Esophagus squamous epithelium (tissue), 5 donors: ENCODE results near the gene FOXA2. TPM values are rescaled to one million over a fixed set of nuclear protein-coding genes. Genes with fewer than 3 reads are reported as not detected.

Source experiments
- DNase-seq: peaks from one replicate; lab custom pipeline; 2025; lab: John Stamatoyannopoulos, UW
- H3K27ac ChIP-seq, 4 donors: fragments of 200-600 bp; sonication (generic); one replicate each; pipeline ENCODE4 v1.5.1; 2016 to 2019; ENCODE audit warnings: mild to moderate bottlenecking in 1 of 4
- H3K27me3 ChIP-seq, 4 donors: fragments of 200-600 bp; sonication (generic); 1 replicate in 3 of 4; 2 replicates in 1 of 4; pipeline versions ENCODE4 v1.5.1 to v1.6.0; 2017 to 2021; ENCODE audit warnings: antibody characterized with exemption in 1 of 4
- H3K36me3 ChIP-seq, 3 donors: fragments of 200-600 bp; sonication (generic); one replicate each; pipeline ENCODE4 v1.5.1; 2016 to 2019
- H3K4me1 ChIP-seq, 3 donors: fragments of 200-600 bp; sonication (generic); one replicate each; pipeline ENCODE4 v1.5.1; 2017 to 2019
- H3K4me3 ChIP-seq, 4 donors: fragments of 200-600 bp; sonication (generic); 1 replicate in 3 of 4; 2 replicates in 1 of 4; pipeline ENCODE4 v1.5.1; 2016 to 2019; ENCODE audit warnings: mild to moderate bottlenecking in 2 of 4, moderate library complexity in 1 of 4
- H3K9me3 ChIP-seq, 3 donors: fragments of 200-600 bp; sonication (generic); one replicate each; pipeline ENCODE4 v1.5.1; 2016 to 2019
- POLR2A ChIP-seq, 4 donors: fragments of 450-650 bp; IDR thresholded peaks; one replicate each; pipeline ENCODE4 v1.6.1; 2017; ENCODE audit warnings: antibody characterized with exemption in 4 of 4, mild to moderate bottlenecking in 4 of 4, moderate library complexity in 3 of 4
- WGBS, 2 donors: methylation state at CpG; one replicate each; pipeline ENCODE4 v1.1.5; 2018; 5-methylcytosine and 5-hydroxymethylcytosine counted together
- intact Hi-C: fragments of 100-400 bp; cut with DNase I; formaldehyde crosslinking; loops from one replicate; pipeline ENCODE4 v1.15.0; 2022
- total RNA-seq, 4 donors: library from RNA; depleted of rRNA; stranded (reverse); fragments of >200 nt; gene quantifications; one replicate each; pipeline ENCODE4 v1.1.0, GENCODE V29; 2016
- TF ChIP-seq, protein P1 (sequence below), 6 experiments: fragments of 450-650 bp in 4 of 6; fragments of 200-600 bp in 2 of 6; sonication (generic) in 2 of 6; IDR thresholded peaks; one replicate each; pipeline ENCODE4 v1.5.1; 2016 to 2019; ENCODE audit warnings: antibody characterized with exemption in 6 of 6, mild to moderate bottlenecking in 4 of 6, moderate library complexity in 4 of 6
- donor health status: DM: yes; HTN: yes; CAD: no.

The FOXA2 gene
- total RNA-seq, 4 donors from 2014 or later = 0.13 TPM; not detected in 3

DNA sequence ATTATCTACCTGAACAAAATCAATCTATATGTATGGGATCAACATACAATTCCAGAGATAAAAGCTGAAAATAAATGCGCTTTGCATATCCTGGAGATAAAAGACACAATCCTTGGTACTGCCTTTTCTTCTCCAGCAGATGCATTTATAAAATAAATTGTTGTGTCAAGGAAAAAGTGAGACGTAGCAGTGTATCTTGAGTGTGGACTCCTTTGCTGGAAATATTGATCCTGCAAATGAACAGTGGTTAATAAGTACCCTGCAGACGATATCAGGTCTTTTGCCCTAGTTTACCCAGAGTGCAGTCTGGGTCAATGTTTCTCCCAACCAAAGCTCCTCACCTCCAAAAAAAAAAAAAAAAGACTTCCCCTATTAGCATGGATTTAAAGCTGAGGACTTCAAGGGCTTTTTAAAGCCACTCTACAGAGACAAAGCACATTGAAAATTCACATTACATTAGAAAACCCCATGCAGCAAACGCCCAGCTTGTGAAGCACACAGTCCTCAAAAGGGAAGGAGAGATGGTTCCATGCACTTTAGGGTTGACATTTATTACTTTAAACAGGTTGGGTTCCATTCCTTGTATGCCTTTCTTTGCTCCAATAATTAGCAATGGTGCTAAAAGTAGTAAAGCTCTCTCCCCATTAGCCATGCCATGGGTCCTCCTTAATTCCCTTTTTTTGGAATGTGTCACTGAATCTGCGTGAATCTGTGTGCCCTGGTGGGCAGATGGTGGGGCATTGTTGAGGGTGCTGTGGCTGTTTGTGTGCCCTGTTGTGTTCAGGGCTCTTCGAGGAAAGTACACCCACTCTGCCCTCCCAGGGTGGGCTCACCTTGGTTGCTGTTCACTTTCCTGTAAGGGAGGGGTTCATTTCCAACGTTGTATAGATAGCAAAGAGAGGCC is 21.1 kb downstream of the FOXA2 start:
- no peak for DNase-seq
- Histone ChIP-seq H3K4me3 (no peak overlapping the region), H3K4me1 (peaks cover 0 to 2% (median 1%) of the 10 kb centered on the region in 3 donors), H3K36me3 (no peaks in the 10 kb centered on the region), H3K9me3 (no peaks in the 10 kb centered on the region), H3K27ac (no peak overlapping the region), H3K27me3 (peaks cover 0 to 99% (median 4%) of the 10 kb centered on the region in 4 donors)
- no peak for TF ChIP-seq POLR2A (IDR thresholded peaks at IDR 0.05)
- TF ChIP-seq, protein P1, sequence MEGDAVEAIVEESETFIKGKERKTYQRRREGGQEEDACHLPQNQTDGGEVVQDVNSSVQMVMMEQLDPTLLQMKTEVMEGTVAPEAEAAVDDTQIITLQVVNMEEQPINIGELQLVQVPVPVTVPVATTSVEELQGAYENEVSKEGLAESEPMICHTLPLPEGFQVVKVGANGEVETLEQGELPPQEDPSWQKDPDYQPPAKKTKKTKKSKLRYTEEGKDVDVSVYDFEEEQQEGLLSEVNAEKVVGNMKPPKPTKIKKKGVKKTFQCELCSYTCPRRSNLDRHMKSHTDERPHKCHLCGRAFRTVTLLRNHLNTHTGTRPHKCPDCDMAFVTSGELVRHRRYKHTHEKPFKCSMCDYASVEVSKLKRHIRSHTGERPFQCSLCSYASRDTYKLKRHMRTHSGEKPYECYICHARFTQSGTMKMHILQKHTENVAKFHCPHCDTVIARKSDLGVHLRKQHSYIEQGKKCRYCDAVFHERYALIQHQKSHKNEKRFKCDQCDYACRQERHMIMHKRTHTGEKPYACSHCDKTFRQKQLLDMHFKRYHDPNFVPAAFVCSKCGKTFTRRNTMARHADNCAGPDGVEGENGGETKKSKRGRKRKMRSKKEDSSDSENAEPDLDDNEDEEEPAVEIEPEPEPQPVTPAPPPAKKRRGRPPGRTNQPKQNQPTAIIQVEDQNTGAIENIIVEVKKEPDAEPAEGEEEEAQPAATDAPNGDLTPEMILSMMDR (IDR thresholded peaks at IDR 0.05) = no peak
- WGBS, 2 donors = 23 to 46% methylated on average over 6 to 7 of the region's 7 CpGs
- intact Hi-C loops = no loop called here

- H3K9me3 ChIP-seq = no peaks in the 10 kb centered on the region
- no peaks in the 10 kb centered on the region for H3K36me3 ChIP-seq
- TF ChIP-seq, protein P1 (IDR thresholded peaks at IDR 0.05) = no peak
- no peak for TF ChIP-seq POLR2A (IDR thresholded peaks at IDR 0.05)
- DNase-seq = no peak
- intact Hi-C loops = no loop called here
- no peak overlapping the region for H3K27ac ChIP-seq
- WGBS, 2 donors = 18 to 30% methylated on average over 4 of the region's 4 CpGs
- H3K4me3 ChIP-seq = no peak overlapping the region
- H3K27me3 ChIP-seq = peaks cover 0 to 99% (median 0%) of the 10 kb centered on the region in 4 donors
- H3K4me1 ChIP-seq = no peaks in the 10 kb centered on the region
Observed at GRCh38 chr20:22562620-22563019, 21.8 kb downstream of the FOXA2 start.

- intact Hi-C loops = no loop called here
- no peak overlapping the region for H3K27ac ChIP-seq
- 40 to 41% methylated on average over 8 to 9 of the region's 9 CpGs for WGBS, 2 donors
- no peak overlapping the region for H3K4me3 ChIP-seq
- DNase-seq = no peak
- H3K4me1 ChIP-seq = no peaks in the 10 kb centered on the region
- TF ChIP-seq, protein P1 (IDR thresholded peaks at IDR 0.05) = no peak
- no peak for TF ChIP-seq POLR2A (IDR thresholded peaks at IDR 0.05)
- peaks cover 0 to 97% (median 0%) of the 10 kb centered on the region in 4 donors for H3K27me3 ChIP-seq
- no peaks in the 10 kb centered on the region for H3K9me3 ChIP-seq
- H3K36me3 ChIP-seq = no peaks in the 10 kb centered on the region
Observed at GRCh38 chr20:22561965-22562577, 22.3 kb downstream of the FOXA2 start.

DNA sequence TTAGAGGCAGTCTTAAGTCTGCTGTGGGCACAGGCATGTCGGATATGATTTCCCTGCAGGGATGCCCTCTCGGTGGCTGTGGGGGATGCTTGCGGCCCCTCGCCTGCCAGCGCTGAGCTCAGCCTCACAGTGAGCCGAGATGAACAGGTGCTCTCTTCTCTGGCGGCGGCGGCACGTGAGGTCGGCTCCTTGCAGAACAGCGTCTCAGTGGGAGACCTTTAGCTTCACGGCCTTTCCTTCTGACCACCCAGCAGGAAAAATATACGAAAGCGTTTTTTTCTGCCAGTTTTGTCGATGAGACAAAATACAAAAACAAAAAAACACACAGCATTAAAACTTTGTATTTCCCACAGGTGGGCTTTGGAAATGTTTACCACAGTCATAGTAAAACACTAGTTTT is 23.6 kb downstream of the FOXA2 start:
- H3K27ac ChIP-seq = no peak overlapping the region
- peaks cover 0 to 94% (median 0%) of the 10 kb centered on the region in 4 donors for H3K27me3 ChIP-seq
- no peaks in the 10 kb centered on the region for H3K4me1 ChIP-seq
- TF ChIP-seq, protein P1 (IDR thresholded peaks at IDR 0.05) = no peak
- TF ChIP-seq POLR2A (IDR thresholded peaks at IDR 0.05) = no peak
- H3K36me3 ChIP-seq = no peaks in the 10 kb centered on the region
- no peak overlapping the region for H3K4me3 ChIP-seq
- intact Hi-C loops = no loop called here
- no peak for DNase-seq
- H3K9me3 ChIP-seq = no peaks in the 10 kb centered on the region
- 30 to 60% methylated on average over 16 of the region's 16 CpGs for WGBS, 2 donors
